Measurements from ENCODE around the gene KAT2B.

- TF ChIP-seq, protein P1, sequence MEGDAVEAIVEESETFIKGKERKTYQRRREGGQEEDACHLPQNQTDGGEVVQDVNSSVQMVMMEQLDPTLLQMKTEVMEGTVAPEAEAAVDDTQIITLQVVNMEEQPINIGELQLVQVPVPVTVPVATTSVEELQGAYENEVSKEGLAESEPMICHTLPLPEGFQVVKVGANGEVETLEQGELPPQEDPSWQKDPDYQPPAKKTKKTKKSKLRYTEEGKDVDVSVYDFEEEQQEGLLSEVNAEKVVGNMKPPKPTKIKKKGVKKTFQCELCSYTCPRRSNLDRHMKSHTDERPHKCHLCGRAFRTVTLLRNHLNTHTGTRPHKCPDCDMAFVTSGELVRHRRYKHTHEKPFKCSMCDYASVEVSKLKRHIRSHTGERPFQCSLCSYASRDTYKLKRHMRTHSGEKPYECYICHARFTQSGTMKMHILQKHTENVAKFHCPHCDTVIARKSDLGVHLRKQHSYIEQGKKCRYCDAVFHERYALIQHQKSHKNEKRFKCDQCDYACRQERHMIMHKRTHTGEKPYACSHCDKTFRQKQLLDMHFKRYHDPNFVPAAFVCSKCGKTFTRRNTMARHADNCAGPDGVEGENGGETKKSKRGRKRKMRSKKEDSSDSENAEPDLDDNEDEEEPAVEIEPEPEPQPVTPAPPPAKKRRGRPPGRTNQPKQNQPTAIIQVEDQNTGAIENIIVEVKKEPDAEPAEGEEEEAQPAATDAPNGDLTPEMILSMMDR (IDR thresholded peaks at IDR 0.05): no peak
- TF ChIP-seq POLR2A (IDR thresholded peaks at IDR 0.05): no peak
Observed at GRCh38 chr3:20107722-20108121, 67.5 kb downstream of the KAT2B start.

All from uterus (tissue), 2 donors.